Measurements from ENCODE around the gene NCK2.

NCK2 gene

GRCh38 chr2:105841551-105841950 lies 96.8 kb downstream of the NCK2 start:
- no peak overlapping the region for H2AK5ac ChIP-seq (ENCODE audit: low read length, severe bottlenecking)
- H3K14ac ChIP-seq (ENCODE audit: low read length in 2 of 2) = no peak overlapping the region
- no peak overlapping the region for H4K8ac ChIP-seq (ENCODE audit: low read length)
- H3K4me3 ChIP-seq (ENCODE audit: insufficient read depth in 1 of 2, low read depth in 1 of 2, low read length in 2 of 2) = no peak overlapping the region
- H3K27ac ChIP-seq (ENCODE audit: low read length, poor library complexity, severe bottlenecking) = no peak overlapping the region
- no peak overlapping the region for H2AFZ ChIP-seq (ENCODE audit: low read depth, low read length)
- peaks cover 0 to 1% of the 10 kb centered on the region in 2 experiments for H3K36me3 ChIP-seq (ENCODE audit: control insufficient read depth in 1 of 2, insufficient read depth in 2 of 2, low read depth in 1 of 2, low read length in 2 of 2)
- no peak overlapping the region for H3K23ac ChIP-seq (ENCODE audit: low read length in 2 of 2)
- no peaks in the 10 kb centered on the region for H3K27me3 ChIP-seq (ENCODE audit: control insufficient read depth in 1 of 2, insufficient read depth in 1 of 2, low read length in 2 of 2)
- no peak overlapping the region for H3K9ac ChIP-seq (ENCODE audit: low read length)
- H4K91ac ChIP-seq (ENCODE audit: low read length) = no peak overlapping the region
- no peaks in the 10 kb centered on the region for H3K9me3 ChIP-seq (ENCODE audit: control insufficient read depth, low read length)
- H2BK120ac ChIP-seq (ENCODE audit: low read depth, low read length) = no peak overlapping the region
- no peak for DNase-seq
- H3K4ac ChIP-seq (ENCODE audit: low read depth in 1 of 2, low read length in 2 of 2) = no peak overlapping the region
- H2BK5ac ChIP-seq (ENCODE audit: low read depth, low read length, poor library complexity, severe bottlenecking) = no peak overlapping the region
- H2BK12ac ChIP-seq (ENCODE audit: low read length in 2 of 2) = no peak overlapping the region
- peaks cover 35% of the 10 kb centered on the region for H3K79me1 ChIP-seq (replicated peaks; ENCODE audit: low read length, poor library complexity, severe bottlenecking)
- no peak overlapping the region for H3K4me2 ChIP-seq (ENCODE audit: low read length, poor library complexity, severe bottlenecking)
- H2BK15ac ChIP-seq (ENCODE audit: low read depth, poor library complexity, severe bottlenecking) = no peak overlapping the region
- no peak overlapping the region for H3K18ac ChIP-seq (ENCODE audit: low read depth in 1 of 2, low read length in 2 of 2)
- peaks cover 6% of the 10 kb centered on the region for H3K4me1 ChIP-seq (ENCODE audit: control insufficient read depth, insufficient read depth, low read depth, low read length)
- 89% methylated on average over 2 of the region's 2 CpGs for WGBS

GRCh38 chr2:105842555-105842954 lies 97.8 kb downstream of the NCK2 start:
- Histone ChIP-seq H3K79me1 (replicated peaks; ENCODE audit: low read length, poor library complexity, severe bottlenecking) (peaks cover 30% of the 10 kb centered on the region), H2BK120ac (ENCODE audit: low read depth, low read length) (no peak overlapping the region), H3K4ac (ENCODE audit: low read depth in 1 of 2, low read length in 2 of 2) (no peak overlapping the region), H3K9me3 (ENCODE audit: control insufficient read depth, low read length) (no peaks in the 10 kb centered on the region), H3K4me3 (ENCODE audit: insufficient read depth in 1 of 2, low read depth in 1 of 2, low read length in 2 of 2) (no peak overlapping the region), H4K8ac (ENCODE audit: low read length) (no peak overlapping the region), H2AFZ (ENCODE audit: low read depth, low read length) (no peak overlapping the region), H3K9ac (ENCODE audit: low read length) (no peak overlapping the region), H3K27ac (ENCODE audit: low read length, poor library complexity, severe bottlenecking) (no peak overlapping the region), H4K91ac (ENCODE audit: low read length) (no peak overlapping the region), H3K4me1 (ENCODE audit: control insufficient read depth, insufficient read depth, low read depth, low read length) (peaks cover 6% of the 10 kb centered on the region), H2BK5ac (ENCODE audit: low read depth, low read length, poor library complexity, severe bottlenecking) (no peak overlapping the region), H3K14ac (ENCODE audit: low read length in 2 of 2) (no peak overlapping the region), H2BK12ac (ENCODE audit: low read length in 2 of 2) (no peak overlapping the region), H3K18ac (ENCODE audit: low read depth in 1 of 2, low read length in 2 of 2) (no peak overlapping the region), H2AK5ac (ENCODE audit: low read length, severe bottlenecking) (no peak overlapping the region), H3K27me3 (ENCODE audit: control insufficient read depth in 1 of 2, insufficient read depth in 1 of 2, low read length in 2 of 2) (no peaks in the 10 kb centered on the region), H2BK15ac (ENCODE audit: low read depth, poor library complexity, severe bottlenecking) (no peak overlapping the region), H3K23ac (ENCODE audit: low read length in 2 of 2) (no peak overlapping the region), H3K36me3 (ENCODE audit: control insufficient read depth in 1 of 2, insufficient read depth in 2 of 2, low read depth in 1 of 2, low read length in 2 of 2) (no peaks in the 10 kb centered on the region), H3K4me2 (ENCODE audit: low read length, poor library complexity, severe bottlenecking) (no peak overlapping the region)
- DNase-seq = no peak
- 94% methylated on average over 4 of the region's 4 CpGs for WGBS

GRCh38 chr2:105843476-105844374 lies 99.0 kb downstream of the NCK2 start:
- Histone ChIP-seq H3K4me3 (ENCODE audit: insufficient read depth in 1 of 2, low read depth in 1 of 2, low read length in 2 of 2) (no peak overlapping the region), H3K14ac (ENCODE audit: low read length in 2 of 2) (no peak overlapping the region), H2BK120ac (ENCODE audit: low read depth, low read length) (no peak overlapping the region), H3K4me1 (ENCODE audit: control insufficient read depth, insufficient read depth, low read depth, low read length) (peaks cover 6% of the 10 kb centered on the region), H3K79me1 (replicated peaks; ENCODE audit: low read length, poor library complexity, severe bottlenecking) (peaks cover 33% of the 10 kb centered on the region), H3K27ac (ENCODE audit: low read length, poor library complexity, severe bottlenecking) (no peak overlapping the region), H2AFZ (ENCODE audit: low read depth, low read length) (no peak overlapping the region), H2BK15ac (ENCODE audit: low read depth, poor library complexity, severe bottlenecking) (no peak overlapping the region), H2BK12ac (ENCODE audit: low read length in 2 of 2) (no peak overlapping the region), H2BK5ac (ENCODE audit: low read depth, low read length, poor library complexity, severe bottlenecking) (no peak overlapping the region), H3K18ac (ENCODE audit: low read depth in 1 of 2, low read length in 2 of 2) (no peak overlapping the region), H2AK5ac (ENCODE audit: low read length, severe bottlenecking) (no peak overlapping the region), H3K4ac (ENCODE audit: low read depth in 1 of 2, low read length in 2 of 2) (no peak overlapping the region), H3K36me3 (ENCODE audit: control insufficient read depth in 1 of 2, insufficient read depth in 2 of 2, low read depth in 1 of 2, low read length in 2 of 2) (no peaks in the 10 kb centered on the region), H4K91ac (ENCODE audit: low read length) (no peak overlapping the region), H3K4me2 (ENCODE audit: low read length, poor library complexity, severe bottlenecking) (no peak overlapping the region), H4K8ac (ENCODE audit: low read length) (no peak overlapping the region), H3K27me3 (ENCODE audit: control insufficient read depth in 1 of 2, insufficient read depth in 1 of 2, low read length in 2 of 2) (no peaks in the 10 kb centered on the region), H3K9ac (ENCODE audit: low read length) (no peak overlapping the region), H3K23ac (ENCODE audit: low read length in 2 of 2) (no peak overlapping the region), H3K9me3 (ENCODE audit: control insufficient read depth, low read length) (no peaks in the 10 kb centered on the region)
- 84% methylated on average over 12 of the region's 12 CpGs for WGBS
- DNase-seq = no peak

GRCh38 chr2:105845976-105846375 lies 101.3 kb downstream of the NCK2 start:
- H2AFZ ChIP-seq (ENCODE audit: low read depth, low read length) = no peak overlapping the region
- no peaks in the 10 kb centered on the region for H3K9me3 ChIP-seq (ENCODE audit: control insufficient read depth, low read length)
- H4K8ac ChIP-seq (ENCODE audit: low read length) = no peak overlapping the region
- H3K14ac ChIP-seq (ENCODE audit: low read length in 2 of 2) = no peak overlapping the region
- DNase-seq = no peak
- no peak overlapping the region for H3K27ac ChIP-seq (ENCODE audit: low read length, poor library complexity, severe bottlenecking)
- no peak overlapping the region for H3K18ac ChIP-seq (ENCODE audit: low read depth in 1 of 2, low read length in 2 of 2)
- H3K27me3 ChIP-seq (ENCODE audit: control insufficient read depth in 1 of 2, insufficient read depth in 1 of 2, low read length in 2 of 2) = no peaks in the 10 kb centered on the region
- no peak overlapping the region for H3K9ac ChIP-seq (ENCODE audit: low read length)
- no peaks in the 10 kb centered on the region for H3K36me3 ChIP-seq (ENCODE audit: control insufficient read depth in 1 of 2, insufficient read depth in 2 of 2, low read depth in 1 of 2, low read length in 2 of 2)
- no peak overlapping the region for H2AK5ac ChIP-seq (ENCODE audit: low read length, severe bottlenecking)
- H3K23ac ChIP-seq (ENCODE audit: low read length in 2 of 2) = no peak overlapping the region
- H4K91ac ChIP-seq (ENCODE audit: low read length) = no peak overlapping the region
- peaks cover 6% of the 10 kb centered on the region for H3K4me1 ChIP-seq (ENCODE audit: control insufficient read depth, insufficient read depth, low read depth, low read length)
- no peak overlapping the region for H2BK15ac ChIP-seq (ENCODE audit: low read depth, poor library complexity, severe bottlenecking)
- no peak overlapping the region for H3K4me2 ChIP-seq (ENCODE audit: low read length, poor library complexity, severe bottlenecking)
- H2BK12ac ChIP-seq (ENCODE audit: low read length in 2 of 2) = no peak overlapping the region
- 100% methylated on average over 2 of the region's 3 CpGs for WGBS
- H2BK120ac ChIP-seq (ENCODE audit: low read depth, low read length) = no peak overlapping the region
- peaks cover 31% of the 10 kb centered on the region for H3K79me1 ChIP-seq (replicated peaks; ENCODE audit: low read length, poor library complexity, severe bottlenecking)
- no peak overlapping the region for H3K4ac ChIP-seq (ENCODE audit: low read depth in 1 of 2, low read length in 2 of 2)
- H3K4me3 ChIP-seq (ENCODE audit: insufficient read depth in 1 of 2, low read depth in 1 of 2, low read length in 2 of 2) = no peak overlapping the region
- H2BK5ac ChIP-seq (ENCODE audit: low read depth, low read length, poor library complexity, severe bottlenecking) = no peak overlapping the region

Measured in mesenchymal stem cell (in vitro differentiated cells and primary cell).